K562 (cell line): ENCODE results near the gene OR14J1.

Source experiments
- CBFB ChIP-seq: sonication (generic); formaldehyde crosslinking; IDR thresholded peaks from 2 replicates; pipeline ENCODE4 v1.4.0; 2020; ENCODE audit warnings: mild to moderate bottlenecking, missing genetic modification reagents
- CEBPB ChIP-seq: fragments of 450-650 bp; IDR thresholded peaks from 2 replicates; pipeline ENCODE4 v1.6.1; 2016; ENCODE audit warnings: missing genetic modification characterization, missing compliant biosample characterization
- EZH2 ChIP-seq: IDR thresholded peaks from 2 replicates; pipeline ENCODE4 v1.6.1; 2012; ENCODE audit warnings: low read depth, mild to moderate bottlenecking, inconsistent platforms, low read length, borderline replicate concordance
- KDM4B ChIP-seq, 2 experiments: fragments of 450-650 bp in 1 of 2; sonication (generic) in 1 of 2; IDR thresholded peaks; 2 replicates each; pipeline ENCODE4 v1.6.1; 2016 to 2017; ENCODE audit warnings: borderline replicate concordance in 2 of 2, antibody characterized with exemption in 1 of 2, low read depth in 1 of 2, mild to moderate bottlenecking in 1 of 2
- LARP7 ChIP-seq: fragments of 450-650 bp; IDR thresholded peaks from 2 replicates; pipeline ENCODE4 v1.6.1; 2016
- NFYB ChIP-seq: IDR thresholded peaks from 2 replicates; pipeline ENCODE4 v1.6.1; 2011; ENCODE audit warnings: mild to moderate bottlenecking, moderate library complexity; ENCODE audit not compliant: insufficient read length; ENCODE audit errors: extremely low read depth
- RAD21 ChIP-seq, 2 experiments: fragments of 250-450 bp in 1 of 2; fragments of 450-650 bp in 1 of 2; sonication (Bioruptor Pico) in 1 of 2; formaldehyde crosslinking in 1 of 2; IDR thresholded peaks in 1 of 2; conservative IDR thresholded peaks in 1 of 2; 2 replicates each; pipeline versions ENCODE4 v1.4.0 to v1.8.0; 2020 to 2022; ENCODE audit warnings: mild to moderate bottlenecking in 2 of 2, moderate library complexity in 1 of 2
- SMC3 ChIP-seq: conservative IDR thresholded peaks from 2 replicates; pipeline ENCODE4 v1.6.1; 2011; ENCODE audit warnings: low read depth, low read length, improper control_type of control experiment; ENCODE audit not compliant: insufficient read depth
- TBL1XR1 ChIP-seq, 2 experiments: IDR thresholded peaks; 2 replicates each; pipeline ENCODE4 v1.6.1; 2012; ENCODE audit warnings: improper control_type of control experiment in 2 of 2, low read length in 2 of 2, mild to moderate bottlenecking in 1 of 2
- TF ChIP-seq, protein P1 (sequence below): fragments of 150-350 bp; IDR thresholded peaks from 2 replicates; pipeline ENCODE4 v1.6.1; 2014; ENCODE audit warnings: low read depth, mild to moderate bottlenecking, low read length, borderline replicate concordance
- TF ChIP-seq, protein P2 (sequence below), 3 experiments: IDR thresholded peaks in 2 of 3; conservative IDR thresholded peaks in 1 of 3; 2 replicates each; pipeline ENCODE4 v1.5.1; 2011 to 2012; ENCODE audit warnings: low read length in 3 of 3, mild to moderate bottlenecking in 3 of 3, control low read depth in 2 of 3, improper control_type of control experiment in 1 of 3, inconsistent platforms in 1 of 3, low read depth in 1 of 3, mixed read lengths in 1 of 3, moderate library complexity in 1 of 3; ENCODE audit not compliant: insufficient read depth in 2 of 3
- TF ChIP-seq, protein P3 (sequence below): sonication (generic); formaldehyde crosslinking; IDR thresholded peaks from 2 replicates; pipeline ENCODE4 v1.9.0; 2022; ENCODE audit warnings: mild to moderate bottlenecking, missing genetic modification reagents
- TF ChIP-seq, protein P4 (sequence below), 2 experiments: IDR thresholded peaks; 2 replicates each; pipeline ENCODE4 v1.6.1; 2012; ENCODE audit warnings: improper control_type of control experiment in 2 of 2, low read depth in 2 of 2, low read length in 2 of 2, borderline replicate concordance in 1 of 2
- TF ChIP-seq, protein P5 (sequence below): sonication (generic); formaldehyde crosslinking; IDR thresholded peaks from 2 replicates; pipeline ENCODE4 v1.8.0; 2022; ENCODE audit warnings: mild to moderate bottlenecking, low read depth, missing genetic modification reagents

DNA sequence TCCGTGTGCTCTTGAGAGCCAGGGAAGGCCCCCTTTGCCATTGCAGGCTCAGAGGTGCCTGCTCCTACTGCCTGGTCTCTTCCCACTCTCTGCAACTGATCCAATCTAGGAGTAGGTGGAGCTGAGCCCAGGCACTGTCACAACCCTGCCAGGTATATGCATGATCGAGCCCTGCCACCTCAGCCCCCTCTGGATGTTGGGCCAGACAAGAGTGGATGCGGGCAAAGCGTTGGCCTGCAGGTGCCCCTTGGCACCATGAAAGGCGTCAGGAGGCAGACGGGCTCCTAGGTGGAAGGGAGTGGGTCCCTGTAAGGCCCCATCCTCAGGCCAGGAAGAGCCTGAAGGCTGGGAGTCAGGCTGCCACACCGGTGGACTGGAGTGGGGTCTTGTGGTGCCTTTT, 5.9 kb upstream of the OR14J1 start:
- TF ChIP-seq EZH2, result no peak
- TF ChIP-seq, protein P1, sequence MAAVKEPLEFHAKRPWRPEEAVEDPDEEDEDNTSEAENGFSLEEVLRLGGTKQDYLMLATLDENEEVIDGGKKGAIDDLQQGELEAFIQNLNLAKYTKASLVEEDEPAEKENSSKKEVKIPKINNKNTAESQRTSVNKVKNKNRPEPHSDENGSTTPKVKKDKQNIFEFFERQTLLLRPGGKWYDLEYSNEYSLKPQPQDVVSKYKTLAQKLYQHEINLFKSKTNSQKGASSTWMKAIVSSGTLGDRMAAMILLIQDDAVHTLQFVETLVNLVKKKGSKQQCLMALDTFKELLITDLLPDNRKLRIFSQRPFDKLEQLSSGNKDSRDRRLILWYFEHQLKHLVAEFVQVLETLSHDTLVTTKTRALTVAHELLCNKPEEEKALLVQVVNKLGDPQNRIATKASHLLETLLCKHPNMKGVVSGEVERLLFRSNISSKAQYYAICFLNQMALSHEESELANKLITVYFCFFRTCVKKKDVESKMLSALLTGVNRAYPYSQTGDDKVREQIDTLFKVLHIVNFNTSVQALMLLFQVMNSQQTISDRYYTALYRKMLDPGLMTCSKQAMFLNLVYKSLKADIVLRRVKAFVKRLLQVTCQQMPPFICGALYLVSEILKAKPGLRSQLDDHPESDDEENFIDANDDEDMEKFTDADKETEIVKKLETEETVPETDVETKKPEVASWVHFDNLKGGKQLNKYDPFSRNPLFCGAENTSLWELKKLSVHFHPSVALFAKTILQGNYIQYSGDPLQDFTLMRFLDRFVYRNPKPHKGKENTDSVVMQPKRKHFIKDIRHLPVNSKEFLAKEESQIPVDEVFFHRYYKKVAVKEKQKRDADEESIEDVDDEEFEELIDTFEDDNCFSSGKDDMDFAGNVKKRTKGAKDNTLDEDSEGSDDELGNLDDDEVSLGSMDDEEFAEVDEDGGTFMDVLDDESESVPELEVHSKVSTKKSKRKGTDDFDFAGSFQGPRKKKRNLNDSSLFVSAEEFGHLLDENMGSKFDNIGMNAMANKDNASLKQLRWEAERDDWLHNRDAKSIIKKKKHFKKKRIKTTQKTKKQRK, result no peak
- TF ChIP-seq CEBPB (tag), result no peak
- TF ChIP-seq SMC3, result no peak
- no peak for TF ChIP-seq TBL1XR1 (IDR thresholded peaks at IDR 0.05; ENCODE audit: low read length in 2 of 2)
- TF ChIP-seq, protein P2, sequence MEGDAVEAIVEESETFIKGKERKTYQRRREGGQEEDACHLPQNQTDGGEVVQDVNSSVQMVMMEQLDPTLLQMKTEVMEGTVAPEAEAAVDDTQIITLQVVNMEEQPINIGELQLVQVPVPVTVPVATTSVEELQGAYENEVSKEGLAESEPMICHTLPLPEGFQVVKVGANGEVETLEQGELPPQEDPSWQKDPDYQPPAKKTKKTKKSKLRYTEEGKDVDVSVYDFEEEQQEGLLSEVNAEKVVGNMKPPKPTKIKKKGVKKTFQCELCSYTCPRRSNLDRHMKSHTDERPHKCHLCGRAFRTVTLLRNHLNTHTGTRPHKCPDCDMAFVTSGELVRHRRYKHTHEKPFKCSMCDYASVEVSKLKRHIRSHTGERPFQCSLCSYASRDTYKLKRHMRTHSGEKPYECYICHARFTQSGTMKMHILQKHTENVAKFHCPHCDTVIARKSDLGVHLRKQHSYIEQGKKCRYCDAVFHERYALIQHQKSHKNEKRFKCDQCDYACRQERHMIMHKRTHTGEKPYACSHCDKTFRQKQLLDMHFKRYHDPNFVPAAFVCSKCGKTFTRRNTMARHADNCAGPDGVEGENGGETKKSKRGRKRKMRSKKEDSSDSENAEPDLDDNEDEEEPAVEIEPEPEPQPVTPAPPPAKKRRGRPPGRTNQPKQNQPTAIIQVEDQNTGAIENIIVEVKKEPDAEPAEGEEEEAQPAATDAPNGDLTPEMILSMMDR (IDR thresholded peaks at IDR 0.05 in 2 of 3, conservative IDR thresholded peaks at IDR 0.05 in 1 of 3; ENCODE audit: insufficient read depth in 2 of 3, low read depth in 1 of 3, low read length in 3 of 3), result no peak
- TF ChIP-seq NFYB, result no peak
- TF ChIP-seq, protein P3, sequence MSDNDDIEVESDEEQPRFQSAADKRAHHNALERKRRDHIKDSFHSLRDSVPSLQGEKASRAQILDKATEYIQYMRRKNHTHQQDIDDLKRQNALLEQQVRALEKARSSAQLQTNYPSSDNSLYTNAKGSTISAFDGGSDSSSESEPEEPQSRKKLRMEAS (CRISPR knock-in tag), result no peak
- TF ChIP-seq, protein P4, sequence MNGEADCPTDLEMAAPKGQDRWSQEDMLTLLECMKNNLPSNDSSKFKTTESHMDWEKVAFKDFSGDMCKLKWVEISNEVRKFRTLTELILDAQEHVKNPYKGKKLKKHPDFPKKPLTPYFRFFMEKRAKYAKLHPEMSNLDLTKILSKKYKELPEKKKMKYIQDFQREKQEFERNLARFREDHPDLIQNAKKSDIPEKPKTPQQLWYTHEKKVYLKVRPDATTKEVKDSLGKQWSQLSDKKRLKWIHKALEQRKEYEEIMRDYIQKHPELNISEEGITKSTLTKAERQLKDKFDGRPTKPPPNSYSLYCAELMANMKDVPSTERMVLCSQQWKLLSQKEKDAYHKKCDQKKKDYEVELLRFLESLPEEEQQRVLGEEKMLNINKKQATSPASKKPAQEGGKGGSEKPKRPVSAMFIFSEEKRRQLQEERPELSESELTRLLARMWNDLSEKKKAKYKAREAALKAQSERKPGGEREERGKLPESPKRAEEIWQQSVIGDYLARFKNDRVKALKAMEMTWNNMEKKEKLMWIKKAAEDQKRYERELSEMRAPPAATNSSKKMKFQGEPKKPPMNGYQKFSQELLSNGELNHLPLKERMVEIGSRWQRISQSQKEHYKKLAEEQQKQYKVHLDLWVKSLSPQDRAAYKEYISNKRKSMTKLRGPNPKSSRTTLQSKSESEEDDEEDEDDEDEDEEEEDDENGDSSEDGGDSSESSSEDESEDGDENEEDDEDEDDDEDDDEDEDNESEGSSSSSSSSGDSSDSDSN (IDR thresholded peaks at IDR 0.05; ENCODE audit: borderline replicate concordance in 1 of 2, low read depth in 2 of 2, low read length in 2 of 2), result no peak
- TF ChIP-seq, protein P5, sequence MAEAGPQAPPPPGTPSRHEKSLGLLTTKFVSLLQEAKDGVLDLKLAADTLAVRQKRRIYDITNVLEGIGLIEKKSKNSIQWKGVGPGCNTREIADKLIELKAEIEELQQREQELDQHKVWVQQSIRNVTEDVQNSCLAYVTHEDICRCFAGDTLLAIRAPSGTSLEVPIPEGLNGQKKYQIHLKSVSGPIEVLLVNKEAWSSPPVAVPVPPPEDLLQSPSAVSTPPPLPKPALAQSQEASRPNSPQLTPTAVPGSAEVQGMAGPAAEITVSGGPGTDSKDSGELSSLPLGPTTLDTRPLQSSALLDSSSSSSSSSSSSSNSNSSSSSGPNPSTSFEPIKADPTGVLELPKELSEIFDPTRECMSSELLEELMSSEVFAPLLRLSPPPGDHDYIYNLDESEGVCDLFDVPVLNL (CRISPR knock-in tag), result no peak
- no peak for TF ChIP-seq RAD21 (CRISPR knock-in tag; conservative IDR thresholded peaks at IDR 0.05 in 1 of 2, IDR thresholded peaks at IDR 0.05 in 1 of 2)
- TF ChIP-seq CBFB (CRISPR knock-in tag), result no peak
- TF ChIP-seq LARP7, result no peak
- no peak for TF ChIP-seq KDM4B (IDR thresholded peaks at IDR 0.05; ENCODE audit: borderline replicate concordance in 2 of 2, low read depth in 1 of 2)
